HepG2 (cell line): Measurements from ENCODE around the gene SYCE1L. TPM values are rescaled to one million over a fixed set of nuclear protein-coding genes. Genes with fewer than 3 reads are reported as not detected.
"Not testable (repeated sequence)": the region's sequence is repeated elsewhere in the genome, so short reads cannot be mapped to it uniquely, and the experiment has no call there.

Experiments used
- ATAC-seq: fragments of 200-7000 bp; cut with Tn5 transposase; 3 replicates; pipeline ENCODE4 v1.9.1; 2020; ENCODE audit warnings: mild to moderate bottlenecking, moderate library complexity
- BruUV-seq: library from RNA; stranded (reverse); fragments of 400-500 nt; replicated peaks from 2 replicates; lab custom pipeline; 2021; lab: Mats Ljungman, UMichigan
- CTCF ChIA-PET: fragments of 300-600 bp; formaldehyde crosslinking; extraction: SDS; loops from one replicate; lab custom pipeline; 2021; ENCODE audit warnings: low total read pairs, inconsistent platforms, low intra/inter-chr PET ratio; lab: Yijun Ruan, JAX
- POLR2A ChIA-PET: fragments of 350-600 bp; sonication (Branson Sonifier 250); formaldehyde crosslinking; loops from one replicate; lab custom pipeline; 2020; ENCODE audit warnings: antibody characterized with exemption, inconsistent platforms; lab: Yijun Ruan, JAX
- DNase-seq: peaks from one replicate; pipeline ENCODE4 v3.0.0-alpha.2; 2015; ENCODE audit warnings: low spot score
- FAIRE-seq: peaks from 3 replicates; lab custom pipeline; 2011; peaks lifted over from hg19 to GRCh38; lab: Jason Lieb, UNC
- H2AFZ ChIP-seq: one replicate; pipeline ENCODE4 v1.6.1; 2011; ENCODE audit warnings: low read length, inconsistent platforms
- H3K27ac ChIP-seq: fragments of 300-600 bp; 3 replicates; pipeline ENCODE4 v1.8.0; 2011; ENCODE audit warnings: mixed run types, mild to moderate bottlenecking, mixed read lengths, low read length, inconsistent platforms; ENCODE audit not compliant: insufficient read depth; ENCODE audit errors: extremely low read length
- H3K27me3 ChIP-seq, 2 experiments: fragments of 200-600 bp in 1 of 2; 2 replicates in 1 of 2; 3 replicates in 1 of 2; pipeline versions ENCODE4 v1.6.0 to v1.8.0; 2011; ENCODE audit warnings: low read length in 2 of 2, mild to moderate bottlenecking in 2 of 2, moderate library complexity in 2 of 2, inconsistent platforms in 1 of 2; ENCODE audit not compliant: insufficient read depth in 2 of 2, control insufficient read depth in 1 of 2
- H3K36me3 ChIP-seq, 2 experiments: fragments of 200-600 bp in 1 of 2; replicated peaks in 1 of 2; 2 replicates in 1 of 2; 3 replicates in 1 of 2; pipeline versions ENCODE4 v1.5.1 to v1.8.0; 2011; ENCODE audit warnings: low read length in 2 of 2, inconsistent platforms in 1 of 2; ENCODE audit not compliant: insufficient read depth in 2 of 2, control insufficient read depth in 1 of 2
- H3K4me1 ChIP-seq: 2 replicates; pipeline ENCODE4 v1.5.1; 2012; ENCODE audit warnings: low read length, inconsistent platforms; ENCODE audit not compliant: insufficient read depth
- H3K4me2 ChIP-seq: 2 replicates; pipeline ENCODE4 v1.6.0; 2011; ENCODE audit warnings: low read depth, low read length, inconsistent platforms
- H3K4me3 ChIP-seq, 3 experiments: fragments of 200-600 bp in 1 of 3; sonication (generic), shearing (Covaris generic) in 1 of 3; replicated peaks in 1 of 3; 2 replicates each; pipeline ENCODE4 v1.5.1; 2011 to 2016; ENCODE audit warnings: low read length in 3 of 3, inconsistent platforms in 2 of 3, low read depth in 2 of 3, mild to moderate bottlenecking in 2 of 3, control low read depth in 1 of 3, mixed read lengths in 1 of 3; ENCODE audit not compliant: insufficient read depth in 1 of 3
- H3K79me2 ChIP-seq: one replicate; pipeline ENCODE4 v1.6.1; 2011; ENCODE audit warnings: low read length, inconsistent platforms; ENCODE audit not compliant: insufficient read depth
- H3K9ac ChIP-seq: 2 replicates; pipeline ENCODE4 v1.6.0; 2011; ENCODE audit warnings: mild to moderate bottlenecking, low read depth, low read length, inconsistent platforms; ENCODE audit not compliant: insufficient read depth
- H3K9me3 ChIP-seq: 2 replicates; pipeline ENCODE4 v1.5.1; 2012; ENCODE audit warnings: mild to moderate bottlenecking, low read length
- H4K20me1 ChIP-seq: 2 replicates; pipeline ENCODE4 v1.6.0; 2011; ENCODE audit warnings: inconsistent platforms, mild to moderate bottlenecking, low read length, moderate library complexity; ENCODE audit not compliant: insufficient read depth
- NFKBIZ ChIP-seq: IDR thresholded peaks from 2 replicates; pipeline ENCODE4 v1.6.1; 2018; ENCODE audit warnings: missing genetic modification reagents, missing compliant biosample characterization
- NR2F2 ChIP-seq: IDR thresholded peaks from 2 replicates; pipeline ENCODE4 v1.6.1; 2012; ENCODE audit warnings: low read depth, inconsistent platforms, borderline replicate concordance
- ZNF567 ChIP-seq: sonication (generic); formaldehyde crosslinking; IDR thresholded peaks from 2 replicates; pipeline ENCODE4 v1.8.1; 2023; ENCODE audit warnings: mild to moderate bottlenecking, missing genetic modification reagents, borderline replicate concordance
- WGBS: methylation state at CpG from one replicate; pipeline ENCODE4 v1.1.6; 2017; ENCODE audit warnings: low lambda C conversion rate; 5-methylcytosine and 5-hydroxymethylcytosine counted together
- in situ Hi-C: cut with HindIII; loops from 2 replicates; pipeline ENCODE4 v1.10.0; 2017; ENCODE audit warnings: low pct_unique_long_range_greater_than_20kb; ENCODE audit not compliant: extremely low pct_ligation_motif_present
- intact Hi-C: fragments of 100-400 bp; cut with micrococcal nuclease; formaldehyde crosslinking; loops from one replicate; pipeline ENCODE4 v1.10.0; 2022; ENCODE audit not compliant: unreplicated experiment
- polyA plus RNA-seq, 8 experiments: library from polyadenylated mRNA; depleted of rRNA in 3 of 8; stranded (reverse) in 7 of 8; unstranded in 1 of 8; fragments of >200 nt; fragmentation: Illumina TruSeq in 4 of 8; extraction: Trizol in 4 of 8; gene quantifications; 2 replicates each; pipeline versions ENCODE4 v1.2.1 to v1.2.3, GENCODE V29; 2011 to 2016; ENCODE audit warnings: low read depth in 4 of 8, missing spikeins in 1 of 8, mixed read lengths in 1 of 8; ENCODE audit not compliant: insufficient read depth in 1 of 8
- total RNA-seq, 5 experiments: library from RNA; depleted of rRNA; stranded (reverse); fragments of >200 nt; fragmentation: Illumina TruSeq; extraction: Trizol; gene quantifications; 2 replicates each; pipeline ENCODE4 v1.2.3, GENCODE V29; 2016; ENCODE audit warnings: low read depth in 1 of 5
- TF ChIP-seq, protein P1 (sequence below): sonication (generic); formaldehyde crosslinking; IDR thresholded peaks from 2 replicates; pipeline ENCODE4 v1.8.0; 2022; ENCODE audit warnings: missing genetic modification reagents, low read depth, mild to moderate bottlenecking, borderline replicate concordance
- TF ChIP-seq, protein P2 (sequence below): sonication (generic); formaldehyde crosslinking; IDR thresholded peaks from 2 replicates; pipeline ENCODE4 v1.5.1; 2020; ENCODE audit warnings: mild to moderate bottlenecking, missing genetic modification reagents, moderate library complexity
- TF ChIP-seq, protein P3 (sequence below): sonication (generic); formaldehyde crosslinking; IDR thresholded peaks from 2 replicates; pipeline ENCODE4 v1.4.0; 2020; ENCODE audit warnings: mild to moderate bottlenecking, missing genetic modification reagents, borderline replicate concordance

Gene SYCE1L
- total and polyA plus RNA-seq, 2 of the 13 experiments (the other 11 are each of a cell fraction or from before 2014, with no cell fraction given): 0.22 TPM; not detected in 1

DNA sequence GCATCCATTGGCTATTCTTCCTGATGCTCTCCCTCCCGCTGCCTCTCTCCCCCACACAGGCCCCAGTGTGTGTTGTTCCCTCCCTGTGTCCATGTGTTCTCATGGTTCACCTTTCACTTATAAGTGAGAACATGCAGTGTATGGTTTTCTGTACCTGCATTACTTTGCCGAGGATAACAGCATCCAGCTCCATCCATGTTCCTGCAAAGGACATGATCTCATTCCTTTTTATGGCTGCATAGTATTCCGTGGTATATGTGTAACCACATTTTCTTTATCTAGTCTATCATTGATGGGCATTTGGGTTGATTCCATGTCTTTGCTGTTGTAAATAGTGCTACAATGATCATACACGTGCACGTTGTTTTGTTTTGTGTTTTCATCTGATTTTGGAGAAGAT lies 43.3 kb downstream of the SYCE1L start:
- H3K4me2 ChIP-seq, H3K9me3 ChIP-seq, H4K20me1 ChIP-seq, H2AFZ ChIP-seq, DNase-seq, POLR2A ChIA-PET, H3K36me3 ChIP-seq, FAIRE-seq, H3K79me2 ChIP-seq, H3K9ac ChIP-seq, H3K27ac ChIP-seq, H3K4me1 ChIP-seq, intact Hi-C loops, ATAC-seq, H3K4me3 ChIP-seq, BruUV-seq: not testable (repeated sequence)
- in situ Hi-C loops: loop anchor here (25.0 kb wide), 1 partner anchor 720 kb away; no protein-coding TSS in a partner anchor
- WGBS: 3% methylated on average over 5 of the region's 5 CpGs
- CTCF ChIA-PET: interaction anchor here (2.0 kb wide), 1 partner anchor 342 kb away, joined by 9 read pairs; no protein-coding TSS in a partner anchor
- peaks cover 0 to 17% of the 10 kb centered on the region in 2 experiments for H3K27me3 ChIP-seq

DNA sequence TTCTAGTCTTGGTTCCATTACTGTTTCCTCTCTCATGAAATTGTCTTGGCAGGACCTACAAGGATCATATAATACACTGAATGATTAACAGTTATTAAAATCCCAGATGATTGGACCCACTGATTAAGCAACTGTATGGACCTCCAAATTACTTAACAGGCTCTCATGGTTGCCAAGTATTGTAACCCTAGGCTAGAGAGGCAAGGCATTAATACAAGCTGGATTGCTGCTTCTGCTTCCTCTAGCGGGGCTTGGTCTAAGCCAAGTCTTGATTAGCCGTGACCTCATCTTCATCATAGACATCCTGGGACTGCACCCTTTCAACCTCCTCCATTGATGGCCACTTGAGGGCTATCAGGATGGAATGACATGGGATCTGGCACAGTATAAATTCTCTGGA lies 46.9 kb downstream of the SYCE1L start:
- H3K79me2 ChIP-seq: no peaks in the 10 kb centered on the region
- H3K4me3 ChIP-seq: no peak overlapping the region
- no peak overlapping the region for H3K9ac ChIP-seq
- no peaks in the 10 kb centered on the region for H4K20me1 ChIP-seq
- CTCF ChIA-PET: no interaction called here
- no peak overlapping the region for H2AFZ ChIP-seq
- intact Hi-C loops: no loop called here
- no peak overlapping the region for H3K4me2 ChIP-seq
- H3K36me3 ChIP-seq: no peaks in the 10 kb centered on the region
- H3K27ac ChIP-seq: no peak overlapping the region
- FAIRE-seq (no peak), DNase-seq (no peak)
- no peaks in the 10 kb centered on the region for H3K4me1 ChIP-seq
- peaks cover 2 to 4% of the 10 kb centered on the region in 2 experiments; a peak in 2 of 5 replicates for H3K27me3 ChIP-seq
- WGBS: 56% methylated on average over 2 of the region's 2 CpGs
- TF ChIP-seq NR2F2 (no peak), NFKBIZ (CRISPR knock-in tag) (no peak), ZNF567 (CRISPR knock-in tag) (no peak)
- TF ChIP-seq, protein P1, sequence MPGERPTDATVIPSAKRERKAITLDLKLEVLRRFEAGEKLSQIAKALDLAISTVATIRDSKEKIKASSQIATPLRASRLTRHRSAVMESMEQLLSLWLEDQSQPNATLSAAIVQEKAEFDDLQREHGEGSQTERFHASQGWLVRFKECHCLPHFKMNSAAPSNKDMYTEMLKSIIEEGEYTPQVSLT (CRISPR knock-in tag): no peak
- TF ChIP-seq, protein P2, sequence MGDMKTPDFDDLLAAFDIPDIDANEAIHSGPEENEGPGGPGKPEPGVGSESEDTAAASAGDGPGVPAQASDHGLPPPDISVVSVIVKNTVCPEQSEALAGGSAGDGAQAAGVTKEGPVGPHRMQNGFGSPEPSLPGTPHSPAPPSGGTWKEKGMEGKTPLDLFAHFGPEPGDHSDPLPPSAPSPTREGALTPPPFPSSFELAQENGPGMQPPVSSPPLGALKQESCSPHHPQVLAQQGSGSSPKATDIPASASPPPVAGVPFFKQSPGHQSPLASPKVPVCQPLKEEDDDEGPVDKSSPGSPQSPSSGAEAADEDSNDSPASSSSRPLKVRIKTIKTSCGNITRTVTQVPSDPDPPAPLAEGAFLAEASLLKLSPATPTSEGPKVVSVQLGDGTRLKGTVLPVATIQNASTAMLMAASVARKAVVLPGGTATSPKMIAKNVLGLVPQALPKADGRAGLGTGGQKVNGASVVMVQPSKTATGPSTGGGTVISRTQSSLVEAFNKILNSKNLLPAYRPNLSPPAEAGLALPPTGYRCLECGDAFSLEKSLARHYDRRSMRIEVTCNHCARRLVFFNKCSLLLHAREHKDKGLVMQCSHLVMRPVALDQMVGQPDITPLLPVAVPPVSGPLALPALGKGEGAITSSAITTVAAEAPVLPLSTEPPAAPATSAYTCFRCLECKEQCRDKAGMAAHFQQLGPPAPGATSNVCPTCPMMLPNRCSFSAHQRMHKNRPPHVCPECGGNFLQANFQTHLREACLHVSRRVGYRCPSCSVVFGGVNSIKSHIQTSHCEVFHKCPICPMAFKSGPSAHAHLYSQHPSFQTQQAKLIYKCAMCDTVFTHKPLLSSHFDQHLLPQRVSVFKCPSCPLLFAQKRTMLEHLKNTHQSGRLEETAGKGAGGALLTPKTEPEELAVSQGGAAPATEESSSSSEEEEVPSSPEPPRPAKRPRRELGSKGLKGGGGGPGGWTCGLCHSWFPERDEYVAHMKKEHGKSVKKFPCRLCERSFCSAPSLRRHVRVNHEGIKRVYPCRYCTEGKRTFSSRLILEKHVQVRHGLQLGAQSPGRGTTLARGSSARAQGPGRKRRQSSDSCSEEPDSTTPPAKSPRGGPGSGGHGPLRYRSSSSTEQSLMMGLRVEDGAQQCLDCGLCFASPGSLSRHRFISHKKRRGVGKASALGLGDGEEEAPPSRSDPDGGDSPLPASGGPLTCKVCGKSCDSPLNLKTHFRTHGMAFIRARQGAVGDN (CRISPR knock-in tag): no peak
- TF ChIP-seq, protein P3, sequence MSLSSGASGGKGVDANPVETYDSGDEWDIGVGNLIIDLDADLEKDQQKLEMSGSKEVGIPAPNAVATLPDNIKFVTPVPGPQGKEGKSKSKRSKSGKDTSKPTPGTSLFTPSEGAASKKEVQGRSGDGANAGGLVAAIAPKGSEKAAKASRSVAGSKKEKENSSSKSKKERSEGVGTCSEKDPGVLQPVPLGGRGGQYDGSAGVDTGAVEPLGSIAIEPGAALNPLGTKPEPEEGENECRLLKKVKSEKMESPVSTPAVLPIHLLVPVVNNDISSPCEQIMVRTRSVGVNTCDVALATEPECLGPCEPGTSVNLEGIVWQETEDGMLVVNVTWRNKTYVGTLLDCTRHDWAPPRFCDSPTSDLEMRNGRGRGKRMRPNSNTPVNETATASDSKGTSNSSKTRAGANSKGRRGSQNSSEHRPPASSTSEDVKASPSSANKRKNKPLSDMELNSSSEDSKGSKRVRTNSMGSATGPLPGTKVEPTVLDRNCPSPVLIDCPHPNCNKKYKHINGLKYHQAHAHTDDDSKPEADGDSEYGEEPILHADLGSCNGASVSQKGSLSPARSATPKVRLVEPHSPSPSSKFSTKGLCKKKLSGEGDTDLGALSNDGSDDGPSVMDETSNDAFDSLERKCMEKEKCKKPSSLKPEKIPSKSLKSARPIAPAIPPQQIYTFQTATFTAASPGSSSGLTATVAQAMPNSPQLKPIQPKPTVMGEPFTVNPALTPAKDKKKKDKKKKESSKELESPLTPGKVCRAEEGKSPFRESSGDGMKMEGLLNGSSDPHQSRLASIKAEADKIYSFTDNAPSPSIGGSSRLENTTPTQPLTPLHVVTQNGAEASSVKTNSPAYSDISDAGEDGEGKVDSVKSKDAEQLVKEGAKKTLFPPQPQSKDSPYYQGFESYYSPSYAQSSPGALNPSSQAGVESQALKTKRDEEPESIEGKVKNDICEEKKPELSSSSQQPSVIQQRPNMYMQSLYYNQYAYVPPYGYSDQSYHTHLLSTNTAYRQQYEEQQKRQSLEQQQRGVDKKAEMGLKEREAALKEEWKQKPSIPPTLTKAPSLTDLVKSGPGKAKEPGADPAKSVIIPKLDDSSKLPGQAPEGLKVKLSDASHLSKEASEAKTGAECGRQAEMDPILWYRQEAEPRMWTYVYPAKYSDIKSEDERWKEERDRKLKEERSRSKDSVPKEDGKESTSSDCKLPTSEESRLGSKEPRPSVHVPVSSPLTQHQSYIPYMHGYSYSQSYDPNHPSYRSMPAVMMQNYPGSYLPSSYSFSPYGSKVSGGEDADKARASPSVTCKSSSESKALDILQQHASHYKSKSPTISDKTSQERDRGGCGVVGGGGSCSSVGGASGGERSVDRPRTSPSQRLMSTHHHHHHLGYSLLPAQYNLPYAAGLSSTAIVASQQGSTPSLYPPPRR: no peak
- TF ChIP-seq, all 625 proteins: peak for 0
- POLR2A ChIA-PET: no interaction called here
- BruUV-seq: no TSS peak
- in situ Hi-C loops: loop anchor here (25.0 kb wide), 1 partner anchor 716 kb away; no protein-coding TSS in a partner anchor
- no peaks in the 10 kb centered on the region for H3K9me3 ChIP-seq
- ATAC-seq: no peak
